Memory B cell (primary cell): ENCODE measurements around the gene CGB2.
"Not testable (repeated sequence)": the region's sequence is repeated elsewhere in the genome, so short reads cannot be mapped to it uniquely, and the experiment has no call there.

Source experiments
- ATAC-seq: fragments of 150-1000 bp; cut with Tn5 transposase; 2 replicates; pipeline ENCODE4 v1.10.0; 2021; ENCODE audit warnings: low read depth, mild to moderate bottlenecking, moderate library complexity
- DNase-seq, 2 donors: peaks; one replicate each; pipeline ENCODE4 v3.0.0; 2022; ENCODE audit warnings: low spot score in 2 of 2
- H3K27ac Mint-ChIP-seq: one replicate; pipeline ENCODE4 v1.8.0; 2022; ENCODE audit warnings: mild to moderate bottlenecking, moderate library complexity, mixed read lengths
- H3K27me3 Mint-ChIP-seq: one replicate; pipeline ENCODE4 v1.8.0; 2022; ENCODE audit warnings: mixed read lengths
- H3K36me3 Mint-ChIP-seq: one replicate; pipeline ENCODE4 v1.8.0; 2022; ENCODE audit warnings: mild to moderate bottlenecking, mixed read lengths
- H3K4me1 Mint-ChIP-seq: one replicate; pipeline ENCODE4 v1.8.0; 2022; ENCODE audit warnings: mixed read lengths
- H3K4me3 Mint-ChIP-seq: one replicate; pipeline ENCODE4 v1.8.0; 2022; ENCODE audit warnings: mild to moderate bottlenecking, moderate library complexity, mixed read lengths
- H3K9me3 Mint-ChIP-seq: one replicate; pipeline ENCODE4 v1.8.0; 2022; ENCODE audit warnings: mixed read lengths

CGB2 gene

DNA sequence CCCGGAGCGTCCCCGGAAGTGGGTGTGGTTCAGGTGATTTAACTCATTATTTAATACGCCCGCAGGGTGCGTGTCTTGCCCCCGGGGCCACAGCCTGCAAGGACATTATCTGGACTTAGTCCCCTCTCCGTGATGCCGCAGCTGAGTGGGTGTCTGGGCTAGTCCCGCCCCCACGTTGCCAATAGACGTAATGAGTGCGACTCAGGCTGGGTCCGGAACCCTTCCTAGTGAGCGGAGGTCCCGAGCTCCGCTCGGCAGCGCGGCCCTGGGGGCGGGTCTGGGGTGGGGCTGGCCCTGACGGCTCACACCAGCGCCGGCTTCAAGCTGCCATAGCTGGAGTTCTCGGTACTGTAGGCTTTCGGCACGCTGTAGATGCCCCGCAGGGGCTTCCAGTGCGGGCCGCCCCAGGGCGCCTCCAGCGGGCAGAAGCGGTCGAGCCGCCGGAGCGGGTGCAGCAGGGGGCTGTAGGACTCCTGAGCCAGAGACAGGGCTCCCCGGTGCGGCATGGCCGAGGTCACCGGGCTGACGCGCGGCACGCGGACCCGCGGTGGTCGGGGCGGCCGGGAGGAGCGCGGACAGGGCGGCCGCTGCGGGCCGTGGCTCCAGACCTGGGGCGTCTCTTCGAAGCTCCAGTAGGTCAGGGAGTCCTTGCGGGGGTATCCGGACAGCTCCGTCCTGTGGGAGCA is 13.9 kb upstream of the CGB2 start:
- H3K4me3 Mint-ChIP-seq: peak overlapping the region; percentile 83
- H3K36me3 Mint-ChIP-seq: peaks cover 4% of the 10 kb centered on the region
- DNase-seq (peak; percentile 70 to 79), ATAC-seq (peak; percentile 87)
- no peaks in the 10 kb centered on the region for H3K27me3 Mint-ChIP-seq
- peaks cover 16% of the 10 kb centered on the region for H3K4me1 Mint-ChIP-seq
- no peaks in the 10 kb centered on the region for H3K9me3 Mint-ChIP-seq
- H3K27ac Mint-ChIP-seq: no peak overlapping the region

DNA sequence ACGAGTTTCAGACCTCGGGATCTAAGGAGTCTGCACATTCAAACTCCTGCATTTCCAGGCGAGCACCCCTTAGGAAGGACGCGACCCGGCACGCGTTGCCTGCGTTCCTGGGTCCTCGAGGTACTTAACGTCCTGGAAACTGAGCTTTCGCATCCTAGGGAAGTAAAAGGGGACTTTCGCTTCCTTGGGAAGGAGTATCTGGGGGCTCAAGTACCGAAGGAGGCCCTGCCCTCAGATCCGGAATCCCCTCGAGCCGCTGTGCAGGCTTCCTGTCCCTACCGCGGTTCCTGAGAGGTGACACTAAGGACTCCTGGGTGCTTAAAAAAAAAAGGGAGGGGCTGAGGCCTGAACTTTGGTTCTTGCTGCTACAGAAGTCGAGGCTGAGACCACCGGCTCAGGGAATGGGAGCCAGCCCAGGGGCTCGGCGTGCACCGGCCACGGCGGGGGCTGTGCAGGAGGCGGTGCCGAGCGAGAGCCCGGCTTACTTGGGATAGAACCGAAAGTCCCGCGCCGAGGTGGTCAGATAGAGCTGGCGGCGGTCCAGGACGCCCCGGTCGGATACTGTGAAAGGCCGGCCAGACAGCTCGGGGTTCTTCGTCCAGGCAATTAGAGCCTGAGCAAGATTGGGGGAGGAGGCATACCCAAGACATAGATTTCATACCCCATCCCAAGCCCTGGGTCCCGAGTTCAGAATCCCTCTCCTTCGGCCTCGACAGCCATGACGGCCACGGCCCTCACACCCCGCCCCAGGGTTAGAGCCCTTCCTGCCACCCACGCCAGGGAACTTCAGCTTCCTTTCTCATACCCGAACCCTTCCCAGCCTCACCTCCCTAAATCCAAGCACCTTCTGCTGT is 13.1 kb upstream of the CGB2 start:
- not testable (repeated sequence) for ATAC-seq, H3K27ac Mint-ChIP-seq, DNase-seq, H3K36me3 Mint-ChIP-seq, H3K9me3 Mint-ChIP-seq, H3K27me3 Mint-ChIP-seq
- Mint-ChIP-seq H3K4me1 (peaks cover 16% of the 10 kb centered on the region), H3K4me3 (peak overlapping the region; percentile 83)

DNA sequence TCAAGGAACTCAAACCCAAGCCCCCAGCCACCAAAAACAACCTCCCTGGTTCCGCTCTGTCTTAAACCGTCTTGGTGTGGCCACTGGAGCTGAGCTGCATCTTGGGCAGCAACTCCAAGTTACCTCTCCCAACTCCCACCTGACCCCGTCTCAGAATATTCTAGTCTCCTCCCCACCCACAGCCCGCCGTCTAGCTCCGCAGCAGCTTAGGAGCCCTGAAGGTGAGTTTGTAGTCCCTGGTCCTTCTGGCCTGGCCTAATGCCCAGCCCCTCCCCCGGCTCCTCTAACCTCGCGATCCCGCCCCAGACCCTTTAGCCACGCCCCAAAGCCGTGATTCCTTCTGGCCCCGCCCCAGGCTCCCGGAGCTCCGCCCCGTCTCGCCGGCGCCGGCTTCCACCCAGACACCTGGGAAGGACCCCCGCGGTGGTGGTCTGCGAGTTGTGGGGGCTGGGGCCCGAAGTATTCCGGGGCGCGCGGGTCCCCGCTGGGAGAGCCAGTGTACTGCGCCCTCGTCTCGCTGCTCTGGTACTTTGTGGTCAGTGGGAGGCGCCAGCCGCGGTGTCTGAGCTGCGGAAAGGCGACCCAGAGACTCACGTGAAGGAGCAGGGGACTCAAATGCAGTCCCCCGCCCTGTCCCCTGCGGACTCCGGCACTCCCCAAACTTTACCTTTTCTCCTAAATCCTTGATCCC is 12.3 kb upstream of the CGB2 start:
- peaks cover 16% of the 10 kb centered on the region for H3K4me1 Mint-ChIP-seq
- H3K27me3 Mint-ChIP-seq: no peaks in the 10 kb centered on the region
- peaks cover 1% of the 10 kb centered on the region for H3K36me3 Mint-ChIP-seq
- peak; percentile 42 for ATAC-seq
- no peak overlapping the region for H3K27ac Mint-ChIP-seq
- no peaks in the 10 kb centered on the region for H3K9me3 Mint-ChIP-seq
- peak overlapping the region; percentile 83 for H3K4me3 Mint-ChIP-seq
- peak; percentile 52 to 78 for DNase-seq

DNA sequence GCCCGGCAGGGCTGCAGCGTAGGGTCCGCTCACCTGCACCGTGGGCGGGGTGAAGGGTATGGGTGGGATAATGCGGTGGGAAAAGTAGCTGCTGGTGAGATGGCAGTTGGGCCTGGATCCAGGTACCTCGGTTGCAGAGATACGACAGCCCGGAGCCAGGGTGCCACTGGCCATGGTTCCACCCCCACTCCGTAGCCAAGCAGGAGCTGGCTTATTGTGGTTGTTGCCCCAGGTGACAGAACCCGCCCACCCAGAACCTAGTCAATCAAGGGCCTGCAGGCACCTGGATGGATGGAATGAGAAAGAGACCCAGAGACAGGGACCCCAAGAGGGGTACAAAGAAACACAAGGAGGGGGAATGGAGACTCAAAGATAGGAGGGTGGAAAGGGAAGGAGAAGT is 11.3 kb upstream of the CGB2 start:
- Mint-ChIP-seq H3K4me1 (peaks cover 16% of the 10 kb centered on the region), H3K4me3 (peak overlapping the region; percentile 83), H3K36me3 (no peaks in the 10 kb centered on the region), H3K27ac (no peak overlapping the region), H3K27me3 (no peaks in the 10 kb centered on the region), H3K9me3 (no peaks in the 10 kb centered on the region)
- ATAC-seq (no peak), DNase-seq (no peak)

DNA sequence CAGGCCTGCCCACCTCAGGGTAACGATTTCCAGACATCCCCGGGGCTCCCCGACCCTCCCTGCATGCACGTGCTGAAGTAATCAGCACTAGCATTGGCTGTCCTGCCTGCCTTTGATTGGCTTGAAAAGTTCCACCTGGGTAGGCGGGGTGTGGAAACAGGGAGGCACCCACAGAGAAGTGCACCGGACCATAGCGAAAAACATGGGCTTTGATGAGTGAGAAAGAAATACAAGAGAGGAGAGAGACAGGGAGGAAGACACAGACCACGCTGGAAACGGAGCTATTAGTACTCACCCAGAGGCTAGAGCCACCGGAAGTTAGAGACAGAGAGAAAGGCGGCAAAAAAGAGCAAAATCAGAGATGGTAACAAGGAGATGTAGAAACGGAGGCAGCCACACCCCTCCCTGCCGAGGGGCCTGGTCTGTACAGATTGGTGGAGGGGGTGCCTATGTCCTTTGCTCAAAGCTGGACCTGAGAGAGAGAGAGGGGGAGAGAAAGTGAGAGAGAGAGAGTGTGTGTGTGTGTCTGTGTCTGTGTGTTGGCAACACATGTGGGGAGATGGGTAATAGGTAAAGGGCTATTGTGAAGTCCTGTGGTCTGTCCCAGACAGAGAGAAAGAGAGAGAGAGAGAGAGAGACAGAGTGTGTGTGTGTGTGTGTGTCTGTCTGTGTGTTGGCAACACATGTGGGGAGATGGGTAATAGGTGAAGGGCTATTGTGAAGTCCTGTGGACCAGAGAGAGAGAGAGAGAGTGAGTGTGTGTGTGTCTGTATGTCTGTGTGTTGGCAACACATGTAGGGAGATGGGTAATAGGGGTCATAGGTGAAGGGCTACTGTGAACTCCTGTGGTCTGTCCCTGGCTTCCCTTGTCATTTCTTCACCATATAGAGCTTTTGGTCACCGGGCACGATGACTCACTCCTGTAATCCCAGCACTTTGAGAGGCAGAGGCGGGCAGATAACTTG is 10.5 kb upstream of the CGB2 start:
- no peaks in the 10 kb centered on the region for H3K36me3 Mint-ChIP-seq
- ATAC-seq (no peak), DNase-seq (no peak)
- H3K9me3 Mint-ChIP-seq: no peaks in the 10 kb centered on the region
- peak overlapping the region; percentile 1 for H3K27ac Mint-ChIP-seq
- H3K4me1 Mint-ChIP-seq: peaks cover 16% of the 10 kb centered on the region
- no peaks in the 10 kb centered on the region for H3K27me3 Mint-ChIP-seq
- H3K4me3 Mint-ChIP-seq: peak overlapping the region; percentile 22

DNA sequence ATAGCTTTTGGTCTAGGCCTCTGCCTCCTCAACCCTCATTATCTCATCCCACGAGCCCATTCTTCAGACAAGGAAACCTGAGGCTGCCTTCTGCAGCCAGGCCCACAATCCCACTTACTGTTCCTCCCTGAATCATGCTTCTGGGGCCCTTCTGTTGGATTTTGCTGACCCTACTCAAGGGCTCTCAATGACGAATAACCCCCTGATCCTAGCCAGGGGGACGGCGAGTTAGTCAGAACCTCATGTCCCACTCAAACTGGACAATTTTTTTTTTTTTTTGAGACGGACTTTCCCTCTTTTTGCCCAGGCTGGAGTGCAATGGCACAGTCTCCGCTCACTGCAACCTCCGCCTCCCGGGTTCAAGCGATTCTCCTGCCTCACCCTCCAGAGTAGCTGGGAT is 9.6 kb upstream of the CGB2 start:
- Mint-ChIP-seq H3K27ac (no peak overlapping the region), H3K36me3 (no peaks in the 10 kb centered on the region), H3K9me3 (no peaks in the 10 kb centered on the region), H3K27me3 (no peaks in the 10 kb centered on the region), H3K4me3 (no peak overlapping the region), H3K4me1 (peaks cover 16% of the 10 kb centered on the region)
- ATAC-seq: no peak
- no peak for DNase-seq

DNA sequence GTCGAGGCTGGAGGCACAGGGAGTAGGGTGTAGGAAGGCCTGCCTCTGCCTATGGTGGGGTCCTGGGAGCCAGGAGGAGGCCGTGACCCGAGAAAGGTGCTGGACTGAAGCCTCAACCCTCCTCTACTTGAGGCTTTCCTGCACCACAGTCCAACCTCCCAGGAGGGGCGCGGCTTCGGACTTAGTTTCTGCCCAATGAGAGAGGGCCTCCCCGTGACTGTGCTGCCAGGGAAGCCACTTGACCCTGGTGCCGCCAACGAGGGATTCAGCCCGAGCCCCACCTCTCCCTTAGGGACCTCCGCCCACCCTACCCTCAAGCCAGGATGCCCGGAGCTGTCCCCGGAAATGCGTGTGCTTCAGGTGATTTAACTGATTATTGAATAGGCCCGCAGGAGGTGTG is 7.5 kb upstream of the CGB2 start, which contains the start of gene CGB3:
TSS of gene CGB3 (minus strand) at position 101 of the 400 bp plus-strand sequence. CDS start 362 bp downstream, outside the sequence.
- not testable (repeated sequence) for DNase-seq, ATAC-seq, H3K4me3 Mint-ChIP-seq, H3K27ac Mint-ChIP-seq, H3K27me3 Mint-ChIP-seq, H3K9me3 Mint-ChIP-seq, H3K36me3 Mint-ChIP-seq
- peaks cover 12% of the 10 kb centered on the region for H3K4me1 Mint-ChIP-seq

DNA sequence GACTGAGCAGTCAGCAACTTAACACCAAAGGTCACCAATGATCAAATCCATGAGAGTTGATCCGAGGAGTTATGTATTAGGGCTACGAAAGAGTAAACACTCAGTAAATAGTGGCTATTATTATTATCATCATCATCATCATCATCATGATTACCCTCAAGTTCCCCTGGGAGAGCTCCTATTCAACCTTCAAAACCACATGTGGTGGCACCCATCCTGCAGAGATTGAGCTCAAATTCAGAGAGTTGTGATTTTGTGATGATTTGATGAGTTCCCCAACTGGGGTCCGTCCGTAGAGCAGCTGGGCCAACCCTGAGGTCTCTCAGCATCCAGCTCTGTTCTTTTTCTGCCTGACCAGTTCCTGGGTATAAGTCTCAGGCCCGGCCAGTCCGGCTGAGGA is 6.6 kb upstream of the CGB2 start:
- H3K27ac Mint-ChIP-seq, H3K36me3 Mint-ChIP-seq, H3K4me3 Mint-ChIP-seq, H3K27me3 Mint-ChIP-seq, ATAC-seq, H3K9me3 Mint-ChIP-seq, DNase-seq: not testable (repeated sequence)
- peaks cover 11% of the 10 kb centered on the region for H3K4me1 Mint-ChIP-seq

DNA sequence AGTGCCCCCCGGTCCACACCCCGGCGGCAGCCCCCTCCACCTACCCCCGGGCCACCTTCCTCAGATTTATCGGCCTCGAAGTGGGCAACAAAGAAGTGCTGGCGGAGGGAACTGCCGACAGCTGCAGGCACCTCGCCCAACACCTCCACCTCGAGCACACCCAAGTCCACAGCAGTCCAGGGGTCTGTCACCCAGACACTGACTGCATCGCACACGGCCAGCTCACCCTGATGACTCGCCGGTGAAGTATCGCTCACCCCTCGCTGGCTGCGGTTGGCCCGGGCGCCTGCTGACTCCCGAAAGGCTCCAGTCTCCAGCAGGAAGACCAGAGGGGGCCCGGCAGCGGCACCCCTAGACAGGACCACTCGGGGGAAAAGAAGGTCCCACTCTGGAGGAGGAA is 6.1 kb upstream of the CGB2 start:
- not testable (repeated sequence) for H3K27me3 Mint-ChIP-seq, H3K4me3 Mint-ChIP-seq, H3K27ac Mint-ChIP-seq, H3K9me3 Mint-ChIP-seq, H3K4me1 Mint-ChIP-seq, DNase-seq, H3K36me3 Mint-ChIP-seq, ATAC-seq

DNA sequence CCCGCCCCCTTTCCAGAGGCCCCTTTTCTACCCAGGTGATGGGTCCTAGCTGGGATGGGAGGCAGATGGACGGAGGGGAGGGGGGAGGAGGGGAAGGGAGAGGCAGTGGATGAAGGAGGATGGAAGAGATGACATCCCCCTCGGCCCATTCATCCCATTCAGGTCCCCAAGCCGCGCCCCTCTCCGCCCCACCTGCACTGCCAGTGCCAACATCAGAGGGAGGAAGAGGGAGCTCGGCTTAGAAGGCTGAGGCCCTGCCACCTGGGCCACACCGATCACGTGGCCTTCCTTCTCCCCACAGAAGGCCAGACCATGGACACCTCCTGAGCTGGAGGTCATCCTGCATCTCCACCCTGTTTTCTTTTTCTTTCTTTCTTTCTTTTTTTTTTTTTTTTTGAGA is 3.0 kb upstream of the CGB2 start:
- H3K4me1 Mint-ChIP-seq, H3K36me3 Mint-ChIP-seq, H3K9me3 Mint-ChIP-seq, H3K4me3 Mint-ChIP-seq, H3K27ac Mint-ChIP-seq, H3K27me3 Mint-ChIP-seq, ATAC-seq, DNase-seq: not testable (repeated sequence)

DNA sequence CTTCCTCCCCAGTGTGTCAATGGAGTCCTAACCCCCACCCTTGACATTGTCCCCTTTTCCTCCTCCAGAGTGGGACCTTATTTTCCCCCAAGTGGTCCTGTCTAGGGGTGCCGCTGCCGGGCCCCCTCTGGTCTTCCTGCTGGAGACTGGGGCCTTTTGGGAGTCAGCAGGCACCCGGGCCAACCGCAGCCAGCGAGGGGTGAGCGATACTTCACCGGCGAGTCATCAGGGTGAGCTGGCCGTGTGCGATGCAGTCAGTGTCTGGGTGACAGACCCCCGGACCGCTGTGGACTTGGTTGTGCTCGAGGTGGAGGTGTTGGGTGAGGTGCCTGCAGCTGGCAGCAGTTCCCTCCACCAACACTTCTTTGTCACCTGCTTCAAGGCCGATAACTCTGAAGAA is 1.9 kb upstream of the CGB2 start:
- H3K4me1 Mint-ChIP-seq, H3K4me3 Mint-ChIP-seq, ATAC-seq, H3K36me3 Mint-ChIP-seq, H3K27ac Mint-ChIP-seq, DNase-seq, H3K9me3 Mint-ChIP-seq, H3K27me3 Mint-ChIP-seq: not testable (repeated sequence)

DNA sequence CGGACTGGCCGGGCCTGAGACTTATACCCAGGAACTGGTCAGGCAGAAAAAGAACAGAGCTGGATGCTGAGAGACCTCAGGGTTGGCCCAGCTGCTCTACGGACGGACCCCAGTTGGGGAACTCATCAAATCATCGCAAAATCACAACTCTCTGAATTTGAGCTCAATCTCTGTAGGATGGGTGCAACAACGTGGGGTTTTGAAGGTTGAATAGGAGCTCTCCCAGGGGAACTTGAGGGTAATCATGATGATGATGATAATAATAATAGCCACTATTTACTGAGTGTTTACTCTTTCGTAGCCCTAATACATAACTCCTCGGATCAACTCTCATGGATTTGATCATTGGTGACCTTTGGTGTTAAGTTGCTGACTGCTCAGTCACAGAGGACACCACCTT is 1.4 kb upstream of the CGB2 start:
- ATAC-seq, H3K36me3 Mint-ChIP-seq: not testable (repeated sequence)

DNA sequence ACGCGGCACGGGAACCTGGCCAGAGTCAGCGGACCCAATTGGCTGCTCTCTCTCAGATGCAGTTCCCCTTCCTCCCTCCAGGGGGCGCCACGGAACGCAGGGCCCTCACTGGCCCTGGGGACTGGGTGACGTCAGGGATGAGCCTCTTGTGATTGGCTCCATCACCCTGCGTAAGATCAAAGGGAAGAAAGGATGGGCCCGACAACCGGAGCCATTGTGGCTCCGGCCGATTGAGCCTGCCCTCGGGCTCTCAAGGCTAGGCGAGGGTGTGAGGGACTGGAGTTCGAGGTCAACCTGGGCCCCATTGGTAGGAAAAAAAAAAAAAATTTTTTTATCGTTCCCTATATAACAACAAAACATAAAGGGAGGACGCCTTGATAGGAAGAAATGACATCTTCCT is 5.1 kb downstream of the CGB2 start, which contains the start of gene CGB1:
TSS of gene CGB1 (minus strand) at position 81 of the 400 bp plus-strand sequence. CDS start 184 bp downstream, outside the sequence.
- H3K27me3 Mint-ChIP-seq, H3K36me3 Mint-ChIP-seq, H3K4me3 Mint-ChIP-seq, H3K4me1 Mint-ChIP-seq, DNase-seq, H3K9me3 Mint-ChIP-seq, ATAC-seq, H3K27ac Mint-ChIP-seq: not testable (repeated sequence)

More for the DNA sequence above, 1.4 kb upstream of the CGB2 start:
- H3K9me3 Mint-ChIP-seq, H3K4me1 Mint-ChIP-seq, H3K4me3 Mint-ChIP-seq, H3K27me3 Mint-ChIP-seq, H3K27ac Mint-ChIP-seq, DNase-seq: not testable (repeated sequence)
